ENCODE measurements around the gene PAQR5. TPM values are rescaled to one million over a fixed set of nuclear protein-coding genes. Genes with fewer than 3 reads are reported as not detected.
A peak's percentile ranks its signal among the peaks of the same experiment; 100 is the strongest.

PAQR5 gene
- total RNA-seq, 2 donors from 2014 or later: 6.5 to 11.5 TPM

GRCh38 chr15:69303337-69304181 lies 4.8 kb downstream of the PAQR5 start:
- H3K27me3 ChIP-seq: no peaks in the 10 kb centered on the region
- peak overlapping the region in 1 of 4 donors; percentile 42 for H3K27ac ChIP-seq
- H3K36me3 ChIP-seq (replicated peaks in 1 of 2; ENCODE audit: insufficient read depth in 1 of 2, low read depth in 2 of 2): no peaks in the 10 kb centered on the region
- intact Hi-C loops (cut with DNase I): no loop called here
- 71 to 73% methylated on average over 6 of the region's 6 CpGs for WGBS, 2 donors
- TF ChIP-seq POLR2A (IDR thresholded peaks at IDR 0.05) (no peak), CTCF (IDR thresholded peaks at IDR 0.05) (no peak)
- peaks cover 54% of the 10 kb centered on the region for H3K4me1 ChIP-seq
- DNase-seq: no peak
- H3K9me3 ChIP-seq: no peaks in the 10 kb centered on the region
- no peak for ATAC-seq
- no peak overlapping the region for H3K4me3 ChIP-seq

DNA sequence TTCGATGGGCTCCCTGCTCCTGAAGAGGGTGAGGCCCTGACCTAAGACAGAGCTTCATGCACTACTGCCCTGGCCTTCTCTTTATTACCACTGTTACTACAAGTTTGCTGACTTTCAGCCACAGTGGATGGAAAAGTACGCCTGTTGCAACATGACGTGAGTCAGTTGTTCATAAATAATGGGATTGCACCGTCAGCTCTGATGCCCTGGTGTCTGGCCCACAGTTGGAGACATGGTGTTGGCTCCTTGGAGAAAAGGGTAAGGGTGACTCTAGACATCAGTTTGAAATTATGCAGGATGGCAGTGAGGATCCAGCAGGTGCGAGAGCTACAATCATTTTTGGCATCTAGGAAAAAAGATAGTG lies 5.5 kb downstream of the PAQR5 start:
- Histone ChIP-seq H3K9me3 (no peaks in the 10 kb centered on the region), H3K27ac (peak overlapping the region in 2 of 4 donors; percentile 71 to 80), H3K4me3 (no peak overlapping the region), H3K4me1 (peaks cover 48% of the 10 kb centered on the region), H3K36me3 (replicated peaks in 1 of 2; ENCODE audit: insufficient read depth in 1 of 2, low read depth in 2 of 2) (no peaks in the 10 kb centered on the region), H3K27me3 (no peaks in the 10 kb centered on the region)
- 46 to 47% methylated on average over 5 of the region's 5 CpGs for whole genome bisulfite sequencing, 2 donors
- DNase-seq (peak in 1 of 4 donors; percentile 27), ATAC-seq (no peak)
- no peak for TF ChIP-seq POLR2A (IDR thresholded peaks at IDR 0.05)
- TF ChIP-seq CTCF (IDR thresholded peaks at IDR 0.05): no peak
- intact Hi-C loops (cut with DNase I): no loop called here

DNA sequence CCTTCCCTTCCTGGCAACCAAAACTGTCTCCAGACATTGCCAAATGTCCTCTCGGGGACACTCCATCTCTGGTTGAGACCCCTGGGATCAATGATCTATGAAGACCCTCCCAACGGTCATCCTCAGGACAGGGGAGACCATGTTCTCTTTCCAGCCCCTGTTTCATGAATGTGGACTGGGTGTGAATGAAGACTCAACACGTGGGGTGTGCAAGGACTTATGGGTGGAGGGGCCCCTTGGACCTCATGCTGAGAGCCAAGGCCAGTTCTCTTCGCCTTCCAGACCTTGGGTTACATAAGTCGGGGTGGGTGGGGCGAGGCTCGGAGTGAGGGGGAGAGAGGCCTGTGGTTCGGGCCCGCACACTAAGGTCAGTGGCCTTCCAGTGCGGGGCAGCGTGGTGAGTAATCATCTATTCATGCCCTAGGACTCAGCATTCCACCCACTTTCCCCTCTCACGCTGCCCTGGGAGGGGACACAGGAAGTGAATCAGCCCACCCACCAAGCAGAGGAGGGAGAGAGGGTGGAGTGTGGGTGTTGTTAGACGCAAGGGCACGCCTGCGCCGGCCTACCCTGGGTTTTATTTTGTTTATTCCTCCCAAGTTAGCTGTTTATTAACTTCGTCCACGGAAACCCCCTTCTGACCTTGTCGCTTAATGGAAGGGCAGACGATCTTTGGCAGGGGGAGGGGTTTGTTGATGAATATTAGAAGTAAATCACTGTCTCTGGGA lies 6.7 kb downstream of the PAQR5 start:
- 38 to 43% methylated on average over 14 to 20 of the region's 20 CpGs for WGBS, 2 donors
- H3K9me3 ChIP-seq: no peaks in the 10 kb centered on the region
- no peaks in the 10 kb centered on the region for H3K27me3 ChIP-seq
- peaks cover 36% of the 10 kb centered on the region for H3K4me1 ChIP-seq
- peak; percentile 86 for ATAC-seq
- no peaks in the 10 kb centered on the region for H3K36me3 ChIP-seq (replicated peaks in 1 of 2; ENCODE audit: insufficient read depth in 1 of 2, low read depth in 2 of 2)
- intact Hi-C loops (cut with DNase I): no loop called here
- DNase-seq: peak; percentile 31 to 69 (median 46)
- H3K4me3 ChIP-seq: no peak overlapping the region
- peak in 1 of 3 donors; percentile 5 for TF ChIP-seq POLR2A (IDR thresholded peaks at IDR 0.05)
- TF ChIP-seq CTCF (IDR thresholded peaks at IDR 0.05): no peak
- peak overlapping the region; percentile 17 to 80 (median 66) for H3K27ac ChIP-seq

- TF ChIP-seq POLR2A (IDR thresholded peaks at IDR 0.05): no peak
- no peak for TF ChIP-seq CTCF (IDR thresholded peaks at IDR 0.05)
- Histone ChIP-seq H3K4me3 (no peak overlapping the region), H3K9me3 (no peaks in the 10 kb centered on the region), H3K36me3 (replicated peaks in 1 of 2; ENCODE audit: insufficient read depth in 1 of 2, low read depth in 2 of 2) (no peaks in the 10 kb centered on the region), H3K27ac (peak overlapping the region; percentile 17 to 80 (median 66)), H3K4me1 (peaks cover 35% of the 10 kb centered on the region), H3K27me3 (no peaks in the 10 kb centered on the region)
- 80 to 94% methylated on average over 9 of the region's 9 CpGs for WGBS, 2 donors
- DNase-seq: no peak
- intact Hi-C loops (cut with DNase I): no loop called here
- peak; percentile 25 for ATAC-seq
These were observed 7.3 kb downstream of the PAQR5 start for GRCh38 chr15:69305933-69306568.

Data from body of pancreas (tissue), 4 donors.